ENCODE measurements around the gene MYT1. TPM values are rescaled to one million over a fixed set of nuclear protein-coding genes. Genes with fewer than 3 reads are reported as not detected.

MYT1 gene
- total and polyA plus RNA-seq, 2 experiments from 2014 or later, result 0.39 to 0.50 TPM

- Histone ChIP-seq H3K4me1 (ENCODE audit: low read depth) (peaks cover 15% of the 10 kb centered on the region), H3K4me3 (no peak overlapping the region), H3K27me3 (peaks cover 14% of the 10 kb centered on the region), H3K36me3 (no peaks in the 10 kb centered on the region), H3K27ac (no peak overlapping the region), H3K9me3 (ENCODE audit: low read depth) (no peaks in the 10 kb centered on the region)
- no peak for TF ChIP-seq CTCF (IDR thresholded peaks at IDR 0.05; ENCODE audit: low read depth, low read length)
- no peak for DNase-seq (ENCODE audit: low read depth in 1 of 2, low spot score in 1 of 2)
Measured at GRCh38 chr20:64253443-64253842, 89.2 kb downstream of the MYT1 start.

GRCh38 chr20:64254156-64254555 lies 89.9 kb downstream of the MYT1 start:
- Histone ChIP-seq H3K27me3 (peaks cover 14% of the 10 kb centered on the region), H3K36me3 (no peaks in the 10 kb centered on the region), H3K4me1 (ENCODE audit: low read depth) (peaks cover 22% of the 10 kb centered on the region), H3K4me3 (no peak overlapping the region), H3K9me3 (ENCODE audit: low read depth) (no peaks in the 10 kb centered on the region), H3K27ac (no peak overlapping the region)
- DNase-seq (ENCODE audit: low read depth in 1 of 2, low spot score in 1 of 2), result no peak
- TF ChIP-seq CTCF (IDR thresholded peaks at IDR 0.05; ENCODE audit: low read depth, low read length), result no peak

- peaks cover 22% of the 10 kb centered on the region for H3K4me1 ChIP-seq (ENCODE audit: low read depth)
- no peaks in the 10 kb centered on the region for H3K36me3 ChIP-seq
- peak overlapping the region; percentile 90 for H3K27ac ChIP-seq
- H3K4me3 ChIP-seq, result peak overlapping the region; percentile 72
- DNase-seq (ENCODE audit: low read depth in 1 of 2, low spot score in 1 of 2), result no peak
- peaks cover 14% of the 10 kb centered on the region for H3K27me3 ChIP-seq
- TF ChIP-seq CTCF (IDR thresholded peaks at IDR 0.05; ENCODE audit: low read depth, low read length), result no peak
- H3K9me3 ChIP-seq (ENCODE audit: low read depth), result no peaks in the 10 kb centered on the region
Measured at GRCh38 chr20:64254571-64255360, 90.5 kb downstream of the MYT1 start.

GRCh38 chr20:64255361-64256281 lies 91.4 kb downstream of the MYT1 start, which contains the start of gene PCMTD2:
PCMTD2 (plus strand) TSS chr20:64255748; CDS start chr20:64259966, 4,218 bp downstream.
- peak within 1 kb of the TSS; percentile 90 for H3K27ac ChIP-seq
- no peak for TF ChIP-seq CTCF (IDR thresholded peaks at IDR 0.05; ENCODE audit: low read depth, low read length)

GRCh38 chr20:64256282-64256935 lies 92.2 kb downstream of the MYT1 start:
- H3K4me3 ChIP-seq, result peak overlapping the region; percentile 72
- H3K36me3 ChIP-seq, result no peaks in the 10 kb centered on the region
- H3K27ac ChIP-seq, result peak overlapping the region; percentile 90
- DNase-seq (ENCODE audit: low read depth in 1 of 2, low spot score in 1 of 2), result peak in 1 of 2 donors; percentile 13
- H3K4me1 ChIP-seq (ENCODE audit: low read depth), result peaks cover 25% of the 10 kb centered on the region
- peaks cover 3% of the 10 kb centered on the region for H3K27me3 ChIP-seq
- no peaks in the 10 kb centered on the region for H3K9me3 ChIP-seq (ENCODE audit: low read depth)
- no peak for TF ChIP-seq CTCF (IDR thresholded peaks at IDR 0.05; ENCODE audit: low read depth, low read length)

More at GRCh38 chr20:64255361-64256281, 91.4 kb downstream of the MYT1 start, which contains the start of gene PCMTD2:
- Histone ChIP-seq H3K4me1 (ENCODE audit: low read depth) (peaks cover 22% of the 10 kb centered on the region), H3K4me3 (peak within 1 kb of the TSS; percentile 72), H3K9me3 (ENCODE audit: low read depth) (no peaks in the 10 kb centered on the region), H3K36me3 (no peaks in the 10 kb centered on the region), H3K27me3 (peaks cover 9% of the 10 kb centered on the region)
- DNase-seq (ENCODE audit: low read depth in 1 of 2, low spot score in 1 of 2), result peak; percentile 90 to 93
